Measurements from ENCODE around the gene SH3RF3.

SH3RF3 gene

GRCh38 chr2:109258905-109259540 lies 130.0 kb downstream of the SH3RF3 start:
- Histone ChIP-seq H3K9ac (no peak overlapping the region), H3K36me3 (no peaks in the 10 kb centered on the region), H3K27ac (peak overlapping the region; percentile 85), H4K20me1 (peaks cover 24% of the 10 kb centered on the region; the same call in 1 of the 2 replicates), H3K9me3 (no peaks in the 10 kb centered on the region), H3K4me2 (peak overlapping the region; percentile 90; the same call in 1 of the 2 replicates), H3K4me1 (peaks cover 79% of the 10 kb centered on the region), H3K27me3 (no peaks in the 10 kb centered on the region), H3K4me3 (no peak overlapping the region)
- TF ChIP-seq Cebpa-rat (IDR thresholded peaks at IDR 0.05) = no peak

GRCh38 chr2:109259671-109260070 lies 130.7 kb downstream of the SH3RF3 start:
- Histone ChIP-seq H4K20me1 (peaks cover 27% of the 10 kb centered on the region; the same call in 1 of the 2 replicates), H3K27me3 (no peaks in the 10 kb centered on the region), H3K9ac (no peak overlapping the region), H3K27ac (0 out of 2 replicates have a peak overlapping the region, but pooled peaks have one; percentile 85), H3K4me3 (no peak overlapping the region), H3K4me1 (peaks cover 79% of the 10 kb centered on the region), H3K36me3 (no peaks in the 10 kb centered on the region), H3K9me3 (no peaks in the 10 kb centered on the region), H3K4me2 (no peak overlapping the region)
- TF ChIP-seq Cebpa-rat (IDR thresholded peaks at IDR 0.05) = no peak

DNA sequence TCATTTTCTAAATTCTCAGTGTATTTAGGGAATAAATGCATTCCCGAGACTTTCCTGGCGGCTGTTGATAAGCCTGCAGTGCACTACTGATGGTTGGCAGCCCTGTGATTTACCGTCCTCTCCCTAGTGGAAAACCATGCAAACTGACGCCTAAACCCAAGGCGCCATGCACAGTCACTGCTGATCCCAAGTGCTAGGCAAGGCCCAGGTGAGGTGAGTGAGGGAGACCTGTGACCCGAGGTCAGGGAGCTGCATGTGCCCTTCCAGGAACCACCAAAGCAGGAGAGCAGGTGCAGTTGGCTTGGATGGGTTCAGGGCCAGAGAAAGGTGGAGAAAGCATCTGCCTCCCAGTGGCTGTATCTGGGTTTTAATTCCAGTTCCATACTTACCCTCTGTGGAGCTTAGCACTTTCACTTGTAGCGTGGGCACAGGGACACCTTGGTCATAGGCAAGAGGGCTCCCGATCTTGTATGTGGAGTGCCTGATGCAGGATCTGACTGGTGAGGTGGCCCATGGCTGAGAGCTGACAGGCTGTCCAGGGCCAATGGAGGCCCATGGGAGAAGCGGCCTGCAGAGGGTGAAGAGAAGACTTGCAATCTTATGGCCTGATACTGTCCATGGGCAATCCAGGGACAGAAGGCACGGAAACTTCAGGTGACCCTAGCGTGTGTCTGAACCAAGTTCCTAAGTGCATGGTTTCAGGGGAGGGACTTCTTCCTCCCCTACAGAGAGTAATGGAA lies 131.3 kb downstream of the SH3RF3 start:
- Histone ChIP-seq H3K4me1 (peaks cover 79% of the 10 kb centered on the region), H4K20me1 (peaks cover 33% of the 10 kb centered on the region; the same call in 1 of the 2 replicates), H3K4me2 (peak overlapping the region; percentile 58), H3K36me3 (no peaks in the 10 kb centered on the region), H3K9me3 (no peaks in the 10 kb centered on the region), H3K4me3 (no peak overlapping the region), H3K9ac (no peak overlapping the region), H3K27me3 (no peaks in the 10 kb centered on the region), H3K27ac (peak overlapping the region; percentile 16; the same call in 1 of the 2 replicates)
- TF ChIP-seq Cebpa-rat (IDR thresholded peaks at IDR 0.05) = no peak

- peak overlapping the region; percentile 16; the same call in 1 of the 2 replicates for H3K27ac ChIP-seq
- no peak overlapping the region for H3K4me3 ChIP-seq
- H3K9me3 ChIP-seq = no peaks in the 10 kb centered on the region
- H3K4me2 ChIP-seq = peak overlapping the region; percentile 58
- no peak for TF ChIP-seq Cebpa-rat (IDR thresholded peaks at IDR 0.05)
- no peaks in the 10 kb centered on the region for H3K36me3 ChIP-seq
- no peak overlapping the region for H3K9ac ChIP-seq
- peaks cover 79% of the 10 kb centered on the region for H3K4me1 ChIP-seq
- H3K27me3 ChIP-seq = no peaks in the 10 kb centered on the region
- peaks cover 39% of the 10 kb centered on the region; the same call in 1 of the 2 replicates for H4K20me1 ChIP-seq
These were observed 132.1 kb downstream of the SH3RF3 start for GRCh38 chr2:109260886-109261700.

GRCh38 chr2:109261906-109262631 lies 133.1 kb downstream of the SH3RF3 start:
- Histone ChIP-seq H3K36me3 (no peaks in the 10 kb centered on the region), H3K4me3 (no peak overlapping the region), H3K4me1 (peaks cover 78% of the 10 kb centered on the region), H3K27me3 (no peaks in the 10 kb centered on the region), H3K4me2 (peak overlapping the region; percentile 58), H3K9me3 (no peaks in the 10 kb centered on the region), H4K20me1 (peaks cover 47% of the 10 kb centered on the region; the same call in 1 of the 2 replicates), H3K9ac (no peak overlapping the region), H3K27ac (peak overlapping the region; percentile 37; the same call in 1 of the 2 replicates)
- no peak for TF ChIP-seq Cebpa-rat (IDR thresholded peaks at IDR 0.05)

DNA sequence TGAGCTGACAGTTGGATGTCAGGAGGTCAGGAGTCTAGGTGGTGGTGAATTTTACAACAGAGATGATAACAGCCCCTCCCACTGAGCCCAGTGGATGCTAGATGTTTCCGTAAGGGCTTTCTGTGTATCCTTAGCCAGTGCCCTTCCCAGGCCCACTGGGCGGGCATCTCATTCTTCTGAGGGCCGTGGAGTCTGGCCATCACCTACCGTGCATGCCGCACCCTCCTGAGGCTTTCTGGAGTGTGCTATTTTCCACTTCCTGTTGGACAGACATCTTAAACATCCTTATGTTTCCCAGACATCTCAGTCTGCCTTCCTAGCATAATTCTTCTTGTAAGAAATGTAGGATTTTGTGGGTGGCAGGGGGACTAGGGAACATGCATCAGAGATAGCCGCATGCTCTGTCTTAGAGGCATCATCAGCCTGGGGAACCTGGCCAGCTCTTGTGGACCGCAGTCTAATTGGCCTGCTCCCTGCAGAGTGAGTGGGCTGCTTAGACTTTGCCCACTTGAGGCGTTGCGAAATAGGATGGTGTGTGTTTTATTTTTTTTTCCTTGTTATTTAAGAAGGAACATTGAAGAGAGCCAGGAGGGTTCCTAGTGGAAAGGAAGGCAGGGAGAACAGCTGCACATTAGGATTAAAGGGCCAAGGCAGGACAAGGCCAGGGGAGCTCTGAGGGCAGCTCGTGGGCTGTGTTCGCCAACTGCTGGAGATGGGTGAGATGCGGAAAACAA lies 135.8 kb downstream of the SH3RF3 start:
- Histone ChIP-seq H3K36me3 (no peaks in the 10 kb centered on the region), H4K20me1 (peaks cover 68% of the 10 kb centered on the region; the same call in 1 of the 2 replicates)

DNA sequence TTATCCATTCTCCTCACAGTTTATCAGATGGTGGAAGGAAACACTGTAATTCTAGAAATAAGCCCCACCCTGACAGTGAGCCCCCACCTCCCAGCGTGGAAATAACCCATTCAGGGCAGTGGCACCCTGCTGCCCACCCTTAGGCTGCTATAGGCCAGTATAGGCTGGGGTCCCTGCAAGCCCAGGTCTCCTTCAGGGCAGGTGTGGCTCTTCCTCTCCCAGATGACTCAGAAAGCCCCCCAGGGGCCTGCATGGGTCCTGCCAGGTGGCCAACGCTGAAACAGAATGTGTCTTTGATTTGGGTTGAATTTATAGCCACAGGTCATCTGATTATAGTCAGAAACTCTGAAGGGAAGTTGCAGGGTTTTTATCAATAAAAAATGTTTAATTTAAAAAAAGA lies 136.4 kb downstream of the SH3RF3 start:
- H3K27ac ChIP-seq = 0 out of 2 replicates have a peak overlapping the region, but pooled peaks have one; percentile 26
- peak overlapping the region; percentile 47 for H3K4me2 ChIP-seq
- H3K9me3 ChIP-seq = no peaks in the 10 kb centered on the region
- peaks cover 70% of the 10 kb centered on the region for H4K20me1 ChIP-seq
- no peaks in the 10 kb centered on the region for H3K27me3 ChIP-seq
- H3K9ac ChIP-seq = no peak overlapping the region
- peaks cover 74% of the 10 kb centered on the region for H3K4me1 ChIP-seq
- H3K4me3 ChIP-seq = no peak overlapping the region
- no peaks in the 10 kb centered on the region for H3K36me3 ChIP-seq
- no peak for TF ChIP-seq Cebpa-rat (IDR thresholded peaks at IDR 0.05)

More for the DNA sequence above, 135.8 kb downstream of the SH3RF3 start:
- H3K9me3 ChIP-seq = no peaks in the 10 kb centered on the region
- H3K9ac ChIP-seq = no peak overlapping the region
- no peak overlapping the region for H3K27ac ChIP-seq
- H3K4me3 ChIP-seq = no peak overlapping the region
- H3K4me1 ChIP-seq = peaks cover 72% of the 10 kb centered on the region
- peak; percentile 56; the same call in 1 of the 2 replicates for TF ChIP-seq Cebpa-rat (IDR thresholded peaks at IDR 0.05)
- H3K4me2 ChIP-seq = peak overlapping the region; percentile 47
- no peaks in the 10 kb centered on the region for H3K27me3 ChIP-seq

GRCh38 chr2:109265953-109266352 lies 136.9 kb downstream of the SH3RF3 start:
- peaks cover 74% of the 10 kb centered on the region for H3K4me1 ChIP-seq
- H3K4me2 ChIP-seq = peak overlapping the region; percentile 47
- no peak for TF ChIP-seq Cebpa-rat (IDR thresholded peaks at IDR 0.05)
- H4K20me1 ChIP-seq = peaks cover 70% of the 10 kb centered on the region
- no peaks in the 10 kb centered on the region for H3K27me3 ChIP-seq
- H3K9me3 ChIP-seq = no peaks in the 10 kb centered on the region
- H3K4me3 ChIP-seq = no peak overlapping the region
- no peaks in the 10 kb centered on the region for H3K36me3 ChIP-seq
- no peak overlapping the region for H3K9ac ChIP-seq
- 0 out of 2 replicates have a peak overlapping the region, but pooled peaks have one; percentile 26 for H3K27ac ChIP-seq

All from BLaER1 (cell line).